GM12878 (cell line): ENCODE measurements around the gene MAPRE2. TPM values are rescaled to one million over a fixed set of nuclear protein-coding genes. Genes with fewer than 3 reads are reported as not detected.

ENCODE experiments used
- ATAC-seq: fragments of 200-7000 bp; cut with Tn5 transposase; 3 replicates; pipeline ENCODE4 v1.9.1; 2020; ENCODE audit warnings: mild to moderate bottlenecking, moderate library complexity
- BruUV-seq: library from RNA; stranded (reverse); fragments of 400-500 nt; replicated peaks from 2 replicates; lab custom pipeline; 2021; lab: Mats Ljungman, UMichigan
- CTCF ChIA-PET: fragments of 300-600 bp; sonication (Branson Sonifier 250); formaldehyde crosslinking; extraction: SDS; loops from one replicate; lab custom pipeline; 2021; ENCODE audit warnings: inconsistent platforms; lab: Yijun Ruan, JAX
- POLR2A ChIA-PET: fragments of 350-600 bp; formaldehyde crosslinking; extraction: SDS; loops from one replicate; lab custom pipeline; 2021; ENCODE audit warnings: inconsistent platforms; lab: Charles Lee
- RAD21 ChIA-PET: fragments of 300-600 bp; sonication (Branson Sonifier 250); formaldehyde crosslinking; loops from one replicate; lab custom pipeline; 2023; ENCODE audit warnings: antibody characterized with exemption; ENCODE audit not compliant: unreplicated experiment; lab: Charles Lee
- SMC1A ChIA-PET: fragments of 300-600 bp; sonication (Branson Sonifier 250); formaldehyde crosslinking; loops from one replicate; lab custom pipeline; 2023; ENCODE audit not compliant: unreplicated experiment, uncharacterized antibody; lab: Charles Lee
- DNase-seq: peaks from one replicate; pipeline ENCODE4 v3.0.0-alpha.2; 2011; ENCODE audit warnings: low read depth, low spot score
- FAIRE-seq: peaks from 3 replicates; lab custom pipeline; 2011; peaks lifted over from hg19 to GRCh38; lab: Jason Lieb, UNC
- H2AFZ ChIP-seq: 2 replicates; pipeline ENCODE4 v1.6.0; 2011; ENCODE audit warnings: low read depth, low read length, control low read depth; ENCODE audit not compliant: control insufficient read depth
- H3K27ac ChIP-seq: 2 replicates; pipeline ENCODE4 v1.5.1; 2011; ENCODE audit warnings: control low read depth; ENCODE audit not compliant: control insufficient read depth, insufficient read depth
- H3K27me3 ChIP-seq, 2 experiments: replicated peaks in 1 of 2; 2 replicates each; pipeline versions ENCODE4 v1.6.0 to v1.6.1; 2011; ENCODE audit warnings: low read length in 1 of 2; ENCODE audit not compliant: control insufficient read depth in 2 of 2, insufficient read depth in 2 of 2
- H3K36me3 ChIP-seq, 2 experiments: 2 replicates each; pipeline ENCODE4 v1.5.1; 2011; ENCODE audit warnings: low read length in 1 of 2; ENCODE audit not compliant: control insufficient read depth in 2 of 2, insufficient read depth in 2 of 2
- H3K4me1 ChIP-seq: 2 replicates; pipeline ENCODE4 v1.6.1; 2011; ENCODE audit warnings: mild to moderate bottlenecking, low read length, moderate library complexity, mixed read lengths; ENCODE audit not compliant: control insufficient read depth, insufficient read depth
- H3K4me2 ChIP-seq: 2 replicates; pipeline ENCODE4 v1.6.0; 2011; ENCODE audit warnings: control low read depth; ENCODE audit not compliant: control insufficient read depth, insufficient read depth
- H3K4me3 ChIP-seq: fragments of 200-600 bp; sonication (generic); 2 replicates; pipeline ENCODE4 v1.5.1; 2016
- H3K79me2 ChIP-seq: 2 replicates; pipeline ENCODE4 v1.6.0; 2011; ENCODE audit warnings: low read length; ENCODE audit not compliant: control insufficient read depth, insufficient read depth
- H3K9ac ChIP-seq: 2 replicates; pipeline ENCODE4 v1.8.0; 2011; ENCODE audit warnings: low read length, control low read depth, mixed read lengths; ENCODE audit not compliant: control insufficient read depth, insufficient read depth
- H3K9me3 ChIP-seq: replicated peaks from 3 replicates; pipeline ENCODE4 v1.5.1; 2011; ENCODE audit warnings: mild to moderate bottlenecking, low read length; ENCODE audit not compliant: control insufficient read depth, insufficient read depth
- H4K20me1 ChIP-seq: 2 replicates; pipeline ENCODE4 v1.6.0; 2011; ENCODE audit not compliant: control insufficient read depth, insufficient read depth
- BMI1 ChIP-seq: fragments of 450-650 bp; IDR thresholded peaks from 2 replicates; pipeline ENCODE4 v1.6.1; 2016; ENCODE audit warnings: mild to moderate bottlenecking, moderate library complexity, borderline replicate concordance
- CBFB ChIP-seq: IDR thresholded peaks from 2 replicates; pipeline ENCODE4 v1.6.1; 2016; ENCODE audit warnings: antibody characterized with exemption, low read depth
- EED ChIP-seq: sonication (generic); IDR thresholded peaks from 2 replicates; pipeline ENCODE4 v1.6.1; 2016; ENCODE audit warnings: antibody characterized with exemption, low read depth
- FOXM1 ChIP-seq: IDR thresholded peaks from 2 replicates; pipeline ENCODE4 v1.6.1; 2012; ENCODE audit warnings: low read depth, mild to moderate bottlenecking, inconsistent platforms, low read length, moderate library complexity
- HCFC1 ChIP-seq: fragments of 150-350 bp; IDR thresholded peaks from 2 replicates; pipeline ENCODE4 v1.6.1; 2014; ENCODE audit warnings: low read length
- HDAC2 ChIP-seq: fragments of 200-600 bp; sonication (generic); IDR thresholded peaks from 2 replicates; pipeline ENCODE4 v1.6.1; 2017
- IKZF2 ChIP-seq, 2 experiments: fragments of 450-650 bp; IDR thresholded peaks; 2 replicates each; pipeline ENCODE4 v1.6.1; 2017; ENCODE audit warnings: mild to moderate bottlenecking in 2 of 2, moderate library complexity in 2 of 2
- JUND ChIP-seq: IDR thresholded peaks from 2 replicates; pipeline ENCODE4 v1.6.1; 2012; ENCODE audit warnings: low read depth, mild to moderate bottlenecking, low read length, improper control_type of control experiment, moderate library complexity
- KDM1A ChIP-seq: fragments of 200-600 bp; sonication (generic); IDR thresholded peaks from 2 replicates; pipeline ENCODE4 v1.6.1; 2016; ENCODE audit warnings: borderline replicate concordance
- KLF5 ChIP-seq: fragments of 450-650 bp; IDR thresholded peaks from 2 replicates; pipeline ENCODE4 v1.6.1; 2014; ENCODE audit warnings: mild to moderate bottlenecking; ENCODE audit not compliant: partially characterized antibody
- NR2F1 ChIP-seq: fragments of 450-650 bp; conservative IDR thresholded peaks from 2 replicates; pipeline ENCODE4 v1.6.1; 2017; ENCODE audit warnings: mild to moderate bottlenecking
- RBBP5 ChIP-seq: fragments of 200-600 bp; sonication (generic); conservative IDR thresholded peaks from 2 replicates; pipeline ENCODE4 v1.6.1; 2016
- SREBF1 ChIP-seq: IDR thresholded peaks from 2 replicates; pipeline ENCODE4 v1.6.1; 2012; ENCODE audit warnings: mild to moderate bottlenecking, low read length
- STAT1 ChIP-seq: fragments of 450-650 bp; conservative IDR thresholded peaks from 2 replicates; pipeline ENCODE4 v1.6.1; 2014; ENCODE audit warnings: antibody characterized with exemption, mild to moderate bottlenecking
- STAT3 ChIP-seq: IDR thresholded peaks from 2 replicates; pipeline ENCODE4 v1.6.1; 2011; ENCODE audit warnings: low read depth, low read length, improper control_type of control experiment
- TCF3 ChIP-seq: IDR thresholded peaks from 2 replicates; pipeline ENCODE4 v1.6.1; 2012; ENCODE audit warnings: low read depth, mild to moderate bottlenecking, low read length, borderline replicate concordance; ENCODE audit not compliant: insufficient read depth
- YBX1 ChIP-seq: fragments of 450-650 bp; IDR thresholded peaks from 2 replicates; pipeline ENCODE4 v1.6.1; 2016; ENCODE audit warnings: antibody characterized with exemption
- ZNF24 ChIP-seq: fragments of 450-650 bp; IDR thresholded peaks from 2 replicates; pipeline ENCODE4 v1.6.1; 2017; ENCODE audit warnings: antibody characterized with exemption, mild to moderate bottlenecking
- ZNF274 ChIP-seq: IDR thresholded peaks from one replicate; pipeline ENCODE4 v1.8.0; 2011; ENCODE audit not compliant: insufficient read length, insufficient read depth
- WGBS: methylation state at CpG from one replicate; pipeline ENCODE4 v1.1.6; 2016; ENCODE audit warnings: low lambda C conversion rate; ENCODE audit not compliant: insufficient replicate concordance, insufficient coverage; ENCODE audit errors: missing lambda C conversion rate; 5-methylcytosine and 5-hydroxymethylcytosine counted together
- in situ Hi-C: fragments of 300-500 bp; cut with MboI; formaldehyde crosslinking; loops from 9 replicates; pipeline ENCODE4 v1.14.3; 2018; ENCODE audit warnings: mixed read lengths
- intact Hi-C: fragments of 100-400 bp; cut with micrococcal nuclease; formaldehyde crosslinking; loops from one replicate; pipeline ENCODE4 v1.14.2; 2022; ENCODE audit not compliant: unreplicated experiment
- polyA plus RNA-seq, 11 experiments: library from polyadenylated mRNA; depleted of rRNA in 4 of 11; unstranded in 6 of 11; stranded (reverse) in 5 of 11; fragments of >200 nt; fragmentation: Nextera tagmentation in 4 of 11; fragmentation: Illumina TruSeq in 1 of 11; extraction: Ambion mirVana in 4 of 11; extraction: Trizol in 1 of 11; gene quantifications; 1 replicate in 1 of 11; 2 replicates in 10 of 11; pipeline versions ENCODE4 v1.2.1 to v1.2.3, GENCODE V29; 2011 to 2016; ENCODE audit warnings: inconsistent platforms in 2 of 11, missing spikeins in 2 of 11, low read depth in 1 of 11
- total RNA-seq, 4 experiments: library from RNA; depleted of rRNA in 3 of 4; stranded (reverse); fragments of >200 nt in 3 of 4; fragmentation: Illumina TruSeq in 1 of 4; extraction: Trizol in 1 of 4; gene quantifications; 2 replicates each; pipeline versions ENCODE4 v1.2.1 to v1.2.3, GENCODE V29; 2013 to 2021
- TF ChIP-seq, protein P1 (sequence below): fragments of 450-650 bp; IDR thresholded peaks from 2 replicates; pipeline ENCODE4 v1.6.1; 2017; ENCODE audit warnings: mild to moderate bottlenecking, low read depth, inconsistent platforms; ENCODE audit not compliant: poor library complexity, severe bottlenecking

The MAPRE2 gene
- total and polyA plus RNA-seq, 10 of the 15 experiments (the other 5 are each of a cell fraction or from before 2014, with no cell fraction given): 11.0 to 50.6 (median 24.0) TPM

GRCh38 chr18:35167332-35167731 is 126.1 kb downstream of the MAPRE2 start:
- 36% methylated on average over 6 of the region's 6 CpGs for WGBS
- Histone ChIP-seq H3K4me3 (no peak overlapping the region), H3K9ac (no peak overlapping the region), H2AFZ (no peak overlapping the region), H3K79me2 (no peaks in the 10 kb centered on the region), H3K4me1 (no peaks in the 10 kb centered on the region), H3K36me3 (no peaks in the 10 kb centered on the region), H3K27ac (no peak overlapping the region), H3K4me2 (no peak overlapping the region), H3K9me3 (no peaks in the 10 kb centered on the region), H4K20me1 (no peaks in the 10 kb centered on the region), H3K27me3 (no peaks in the 10 kb centered on the region)
- POLR2A ChIA-PET: no interaction called here
- FAIRE-seq (no peak), ATAC-seq (no peak), DNase-seq (no peak)
- intact Hi-C loops (no loop called here), in situ Hi-C loops (no loop called here)
- SMC1A ChIA-PET: interaction anchor here (0.6 to 0.8 kb wide), 2 partner anchors 9 to 94 kb away, joined by 3 read pairs; no protein-coding TSS in a partner anchor
- CTCF ChIA-PET: interaction anchor here (0.6 to 1.3 kb wide), 4 partner anchors 23 to 940 kb away, joined by 3 to 4 read pairs (median 3); no protein-coding TSS in a partner anchor
- no peak for TF ChIP-seq YBX1
- TF ChIP-seq KLF5: no peak
- TF ChIP-seq STAT1: no peak
- TF ChIP-seq NR2F1: no peak
- BruUV-seq: no TSS peak
- RAD21 ChIA-PET: interaction anchor here (1.0 to 1.1 kb wide), 2 partner anchors 161 to 219 kb away, joined by 3 read pairs; no protein-coding TSS in a partner anchor

- CTCF ChIA-PET: interaction anchor here (0.6 to 1.3 kb wide), 4 partner anchors 23 to 941 kb away, joined by 3 to 4 read pairs (median 4); no protein-coding TSS in a partner anchor
- no peak for ATAC-seq
- intact Hi-C loops: no loop called here
- TF ChIP-seq, protein P1, sequence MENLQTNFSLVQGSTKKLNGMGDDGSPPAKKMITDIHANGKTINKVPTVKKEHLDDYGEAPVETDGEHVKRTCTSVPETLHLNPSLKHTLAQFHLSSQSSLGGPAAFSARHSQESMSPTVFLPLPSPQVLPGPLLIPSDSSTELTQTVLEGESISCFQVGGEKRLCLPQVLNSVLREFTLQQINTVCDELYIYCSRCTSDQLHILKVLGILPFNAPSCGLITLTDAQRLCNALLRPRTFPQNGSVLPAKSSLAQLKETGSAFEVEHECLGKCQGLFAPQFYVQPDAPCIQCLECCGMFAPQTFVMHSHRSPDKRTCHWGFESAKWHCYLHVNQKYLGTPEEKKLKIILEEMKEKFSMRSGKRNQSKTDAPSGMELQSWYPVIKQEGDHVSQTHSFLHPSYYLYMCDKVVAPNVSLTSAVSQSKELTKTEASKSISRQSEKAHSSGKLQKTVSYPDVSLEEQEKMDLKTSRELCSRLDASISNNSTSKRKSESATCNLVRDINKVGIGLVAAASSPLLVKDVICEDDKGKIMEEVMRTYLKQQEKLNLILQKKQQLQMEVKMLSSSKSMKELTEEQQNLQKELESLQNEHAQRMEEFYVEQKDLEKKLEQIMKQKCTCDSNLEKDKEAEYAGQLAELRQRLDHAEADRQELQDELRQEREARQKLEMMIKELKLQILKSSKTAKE: no peak
- TF ChIP-seq TCF3 (no peak), IKZF2 (IDR thresholded peaks at IDR 0.05) (no peak), HCFC1 (no peak), SREBF1 (no peak), STAT3 (no peak), JUND (no peak), HDAC2 (no peak), EED (no peak), FOXM1 (no peak), KDM1A (no peak), BMI1 (no peak), RBBP5 (no peak), ZNF24 (no peak), CBFB (no peak), ZNF274 (no peak)
Observed at GRCh38 chr18:35167857-35168256, 126.6 kb downstream of the MAPRE2 start.

More at GRCh38 chr18:35167857-35168256, 126.6 kb downstream of the MAPRE2 start:
- Histone ChIP-seq H3K27ac (no peak overlapping the region), H3K9ac (no peak overlapping the region), H3K27me3 (no peaks in the 10 kb centered on the region), H4K20me1 (no peaks in the 10 kb centered on the region), H3K4me1 (no peaks in the 10 kb centered on the region), H3K36me3 (no peaks in the 10 kb centered on the region), H3K9me3 (no peaks in the 10 kb centered on the region), H3K4me2 (no peak overlapping the region), H2AFZ (no peak overlapping the region), H3K4me3 (no peak overlapping the region), H3K79me2 (no peaks in the 10 kb centered on the region)
- ChIA-PET POLR2A (no interaction called here), SMC1A (interaction anchor here (2.0 kb wide), 1 partner anchor 161 kb away, joined by 5 read pairs; no protein-coding TSS in a partner anchor), RAD21 (interaction anchor here (1.0 kb wide), 2 partner anchors 24 to 219 kb away, joined by 3 read pairs; no protein-coding TSS in a partner anchor)
- BruUV-seq: no TSS peak
- in situ Hi-C loops: no loop called here
- DNase-seq: no peak
- no peak for FAIRE-seq
